Cerebellar nuclear complex (tissue), 1 donor: Measurements from ENCODE around the gene EPN3.
A peak's percentile ranks its signal among the peaks of the same experiment; 100 is the strongest.

Experiments used
- DNase-seq, 2 experiments: peaks; one replicate each; lab custom pipeline; 2025; lab: John Stamatoyannopoulos, UW

The EPN3 gene

DNA sequence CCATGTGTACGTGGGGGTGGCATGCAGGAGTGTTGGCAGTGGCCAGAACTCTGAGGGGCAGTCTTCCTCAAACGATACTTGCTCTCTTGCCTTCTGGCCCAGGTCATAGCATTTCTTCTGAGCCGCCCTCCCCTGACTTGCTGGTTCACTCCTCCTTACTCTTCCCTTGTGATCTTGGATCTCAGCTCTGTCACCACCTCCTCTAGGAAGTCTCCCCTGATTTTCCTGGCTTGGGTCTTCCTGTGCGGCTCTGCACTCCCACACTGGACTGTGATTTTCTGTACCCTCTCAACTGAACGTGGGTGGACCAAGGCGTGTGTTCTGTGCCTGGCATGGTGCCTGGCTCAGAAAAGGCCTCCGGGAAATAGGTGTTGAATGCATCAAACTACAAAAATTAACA is 2.9 kb downstream of the EPN3 start:
- DNase-seq: no peak

DNA sequence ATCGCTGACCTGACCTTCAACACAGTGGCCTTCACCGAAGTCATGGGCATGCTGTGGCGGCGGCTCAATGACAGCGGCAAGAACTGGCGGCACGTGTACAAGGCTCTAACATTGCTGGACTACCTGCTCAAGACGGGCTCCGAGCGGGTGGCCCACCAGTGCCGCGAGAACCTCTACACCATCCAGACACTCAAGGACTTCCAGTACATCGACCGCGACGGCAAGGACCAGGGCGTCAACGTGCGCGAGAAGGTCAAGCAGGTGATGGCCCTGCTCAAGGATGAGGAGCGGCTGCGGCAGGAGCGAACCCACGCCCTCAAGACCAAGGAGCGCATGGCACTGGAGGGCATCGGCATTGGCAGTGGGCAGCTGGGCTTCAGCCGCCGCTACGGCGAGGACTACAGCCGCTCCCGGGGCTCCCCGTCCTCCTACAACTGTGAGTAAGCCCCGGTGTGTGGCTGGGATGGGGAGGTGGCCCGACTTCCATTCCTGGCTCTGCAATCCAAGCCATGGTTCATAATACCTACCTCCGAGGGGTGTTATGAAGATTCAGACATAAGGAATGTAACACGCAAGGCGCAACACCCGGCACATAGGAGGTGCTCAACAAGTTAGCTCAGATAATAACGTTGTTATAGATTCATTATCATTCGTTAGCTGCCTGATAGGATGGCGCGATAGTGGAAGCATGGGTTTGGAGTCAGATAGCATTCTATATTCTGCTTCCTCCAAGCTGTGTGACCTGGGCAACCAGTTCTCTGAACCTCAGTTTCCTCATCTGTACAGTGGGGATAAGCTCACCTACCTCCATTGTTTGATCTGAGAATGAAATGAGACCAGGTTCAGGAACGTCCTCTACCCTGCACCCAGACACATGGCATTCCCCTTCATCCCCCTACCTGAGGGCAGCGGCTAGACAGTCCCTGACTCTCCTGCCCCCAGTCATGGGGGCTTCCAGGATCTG is 4.4 kb downstream of the EPN3 start:
- no peak for DNase-seq

GRCh38 chr17:50537721-50538548 is 5.4 kb downstream of the EPN3 start:
- no peak for DNase-seq

DNA sequence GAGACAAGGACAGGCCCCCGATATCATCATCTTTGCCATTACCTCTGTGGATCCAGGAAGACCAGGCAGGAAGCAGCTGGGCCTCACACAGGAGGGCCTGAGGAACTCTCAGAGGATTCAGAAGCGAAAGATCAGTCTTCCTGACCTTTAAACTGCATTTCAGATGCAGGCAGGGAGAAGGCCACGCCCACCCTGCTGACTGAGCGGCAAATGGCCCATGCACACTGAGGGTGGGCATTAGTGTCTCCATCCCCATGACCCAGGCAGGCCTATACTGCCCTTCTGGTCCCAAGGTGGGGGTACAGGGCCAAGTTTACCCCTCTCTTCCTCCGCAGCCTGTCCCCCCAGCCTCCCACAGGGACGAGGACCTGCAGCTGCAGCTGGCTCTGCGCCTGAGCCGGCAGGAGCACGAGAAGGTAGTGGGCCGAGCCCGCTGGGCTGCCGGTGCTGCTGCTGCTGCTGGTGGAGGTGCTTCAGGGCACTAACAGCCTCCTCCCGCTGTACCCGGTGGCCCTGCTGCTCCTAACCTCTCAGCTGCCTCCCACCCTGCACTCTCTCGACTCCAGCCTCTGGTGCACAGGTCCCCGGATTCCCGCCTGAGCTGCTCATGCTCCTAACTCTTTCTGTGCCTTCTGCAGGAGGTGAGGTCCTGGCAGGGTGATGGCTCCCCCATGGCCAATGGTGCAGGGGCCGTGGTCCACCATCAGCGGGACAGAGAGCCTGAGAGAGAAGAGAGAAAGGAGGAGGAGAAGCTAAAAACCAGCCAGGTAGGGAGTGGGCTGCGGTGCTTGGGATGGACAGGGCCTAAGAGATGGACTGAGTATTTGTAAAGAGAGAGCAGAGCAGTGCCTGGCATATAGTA is 6.2 kb downstream of the EPN3 start:
- DNase-seq: no peak

DNA sequence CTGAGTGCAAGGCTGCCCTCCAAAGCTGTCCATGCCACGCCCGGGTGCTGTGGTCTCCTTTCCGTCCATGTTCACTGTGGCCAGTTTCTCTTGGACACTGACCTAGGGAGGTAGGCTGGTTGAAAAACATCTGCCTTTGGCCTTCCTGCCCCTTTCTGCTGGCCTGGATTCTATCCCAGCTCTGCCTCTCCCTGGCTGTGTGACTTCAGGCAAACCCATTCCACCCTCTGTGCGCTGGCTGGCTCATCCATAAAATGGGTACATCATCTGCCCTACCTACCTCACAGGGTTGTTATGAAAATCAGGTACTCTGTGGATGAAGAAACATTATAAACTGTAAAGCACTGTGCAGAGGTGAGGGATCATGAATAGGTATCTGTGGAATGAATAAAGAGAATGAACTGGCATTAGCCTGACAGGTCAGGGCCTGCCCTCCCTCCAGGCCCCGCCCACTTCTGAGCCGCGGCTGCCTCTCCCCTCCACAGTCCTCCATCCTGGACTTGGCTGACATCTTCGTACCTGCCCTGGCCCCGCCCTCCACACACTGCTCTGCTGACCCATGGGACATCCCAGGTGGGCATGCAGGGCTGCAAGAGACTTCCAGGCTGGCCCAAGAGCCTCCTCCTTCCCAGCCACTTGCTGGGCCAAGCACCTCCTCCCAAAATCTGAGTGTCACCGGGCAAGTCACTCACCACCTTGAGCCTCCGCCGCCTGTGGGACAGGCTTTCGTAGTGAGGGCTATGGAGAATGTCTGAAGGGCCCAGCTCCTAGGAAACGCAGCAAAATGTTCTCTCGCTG is 7.4 kb downstream of the EPN3 start:
- no peak for DNase-seq

- DNase-seq: no peak
Observed at GRCh38 chr17:50540560-50541401, 8.2 kb downstream of the EPN3 start.

GRCh38 chr17:50541402-50541715 is 8.8 kb downstream of the EPN3 start:
- no peak for DNase-seq

DNA sequence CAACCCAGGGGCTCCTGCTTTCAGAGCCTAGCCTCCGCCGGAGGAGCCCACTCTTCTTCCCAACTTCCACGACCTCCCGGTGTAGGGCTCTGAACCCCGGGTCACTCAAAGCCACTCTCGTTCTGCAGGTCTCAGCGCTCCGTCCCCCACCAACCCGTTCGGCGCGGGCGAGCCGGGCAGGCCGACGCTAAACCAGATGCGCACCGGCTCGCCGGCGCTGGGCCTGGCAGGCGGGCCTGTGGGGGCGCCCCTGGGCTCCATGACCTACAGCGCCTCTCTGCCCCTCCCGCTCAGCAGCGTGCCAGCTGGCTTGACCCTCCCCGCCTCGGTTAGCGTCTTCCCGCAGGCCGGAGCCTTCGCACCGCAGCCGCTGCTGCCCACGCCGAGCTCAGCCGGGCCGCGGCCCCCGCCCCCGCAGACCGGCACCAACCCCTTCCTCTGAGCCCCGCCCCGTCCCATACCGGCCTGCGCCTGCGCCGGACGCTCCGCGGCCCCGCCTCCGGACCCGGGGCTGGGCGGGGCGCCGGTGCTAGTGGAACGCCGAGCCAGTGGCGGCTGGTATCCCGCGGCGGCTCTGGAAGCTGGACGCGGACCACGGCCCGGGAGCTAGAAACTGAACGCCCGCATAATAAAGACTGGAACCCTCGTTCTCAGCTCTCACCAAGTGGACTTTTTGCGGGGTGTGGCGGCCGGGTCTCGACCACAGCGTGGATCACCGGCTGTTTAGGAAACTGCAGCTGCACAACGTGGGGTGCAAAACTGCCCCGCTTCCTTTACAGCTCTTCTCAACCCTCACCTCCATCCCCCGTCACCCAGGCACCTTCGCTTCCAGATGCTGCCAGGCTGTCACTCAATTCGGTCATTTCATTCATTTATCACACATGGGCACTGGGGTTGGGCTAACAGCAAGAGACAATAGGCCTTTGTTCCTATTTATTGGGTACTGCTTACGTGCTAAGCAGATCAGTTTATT is 9.5 kb downstream of the EPN3 start:
- DNase-seq: peak in 1 of 2 experiments; percentile 21

GRCh38 chr17:50542795-50543774 is 10.6 kb downstream of the EPN3 start:
- no peak for DNase-seq

DNA sequence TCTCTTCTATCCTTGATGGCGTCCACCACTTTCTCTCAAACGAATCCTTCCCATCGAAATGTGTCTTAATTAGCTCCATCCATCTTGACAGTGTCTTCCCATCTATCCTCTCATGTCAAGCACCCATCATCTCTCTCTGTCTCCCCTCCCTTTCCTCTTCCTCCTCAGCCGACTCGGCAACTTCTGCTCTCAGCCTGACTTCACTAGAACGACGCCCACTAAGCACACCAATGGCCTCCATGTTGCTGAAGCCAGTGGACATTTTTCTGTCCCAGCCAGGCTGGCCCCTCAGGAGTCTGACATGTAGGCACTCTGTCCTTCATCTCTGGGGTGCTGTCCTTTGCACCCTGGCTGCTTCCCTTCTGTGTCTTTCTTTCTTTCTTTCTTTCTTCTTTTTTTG is 12.0 kb downstream of the EPN3 start:
- no peak for DNase-seq

DNA sequence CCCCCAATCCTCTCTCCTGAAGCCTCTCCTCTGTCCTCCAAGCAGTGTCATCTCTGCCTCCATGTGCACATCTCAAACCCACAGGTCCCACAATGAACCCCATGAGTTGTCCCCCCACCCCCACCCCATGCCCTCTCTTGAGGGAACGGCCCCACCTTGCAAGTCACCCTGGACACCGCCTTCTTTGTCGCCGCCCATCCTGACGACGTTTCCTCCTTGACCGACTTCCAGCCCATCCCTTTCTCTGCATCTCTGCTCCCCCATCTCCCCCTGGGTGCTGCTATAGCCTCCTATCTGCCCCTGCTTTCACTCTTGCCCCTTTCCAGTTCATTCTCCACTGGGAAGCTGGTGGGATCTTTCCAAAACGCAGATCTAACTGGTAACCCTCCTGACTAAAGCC is 12.8 kb downstream of the EPN3 start:
- DNase-seq: no peak

DNA sequence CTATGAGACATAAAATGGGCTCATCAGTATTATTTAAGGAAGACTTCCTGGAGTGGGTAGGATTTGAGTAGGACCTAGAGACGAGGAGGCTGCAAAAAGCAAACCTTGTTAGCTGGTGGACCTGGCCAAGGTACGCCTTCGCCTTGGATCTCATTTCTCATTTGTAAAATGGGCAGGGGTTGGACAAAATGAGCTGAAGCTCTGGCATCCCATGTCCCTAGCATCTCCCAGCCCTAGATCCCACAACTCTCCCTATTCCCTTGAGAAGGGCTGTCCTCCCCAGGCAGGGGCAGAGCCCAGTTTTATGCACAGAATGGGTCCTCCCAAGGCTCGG is 14.1 kb downstream of the EPN3 start:
- no peak for DNase-seq

DNA sequence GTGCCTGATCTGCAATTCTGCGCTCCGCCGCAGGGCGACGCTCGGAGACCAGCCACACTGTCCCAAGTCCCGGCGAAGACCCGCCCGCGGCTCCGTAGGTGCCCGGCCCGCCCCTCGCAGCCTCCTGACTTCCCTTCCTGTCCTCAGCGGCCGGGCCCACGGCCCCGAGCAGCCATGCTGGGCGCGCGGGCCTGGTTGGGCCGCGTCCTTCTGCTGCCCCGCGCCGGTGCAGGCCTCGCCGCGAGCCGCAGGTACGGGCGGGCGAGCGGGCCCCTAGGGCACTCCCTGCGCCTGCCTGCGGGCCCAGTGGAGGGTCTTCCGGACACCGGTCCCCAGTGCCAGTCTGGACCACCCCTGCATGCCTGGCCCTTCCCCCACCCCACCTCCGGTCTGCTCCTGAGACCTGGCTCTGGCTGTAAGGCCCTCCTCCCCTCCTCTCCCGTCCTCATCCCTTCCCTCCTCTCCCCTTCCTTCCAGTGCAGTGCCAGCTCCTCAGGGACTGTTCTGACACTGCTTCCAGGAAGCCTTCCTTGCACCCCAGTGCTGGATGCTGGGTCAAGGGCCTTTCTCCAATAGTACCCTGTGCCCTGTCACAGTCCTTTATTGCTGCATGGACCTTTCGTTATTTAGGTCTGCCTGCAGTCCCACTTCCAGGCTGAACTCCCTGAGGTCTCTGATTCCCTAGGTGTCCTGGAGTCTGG is 14.7 kb downstream of the EPN3 start, which contains the start of gene SPATA20:
TSS of gene SPATA20 (plus strand) at position 140 of the 701 bp plus-strand sequence. CDS start at position 175, 35 bp downstream.
- DNase-seq: peak in 1 of 2 experiments; percentile 77

- DNase-seq: no peak
Observed at GRCh38 chr17:50547736-50548083, 15.2 kb downstream of the EPN3 start.

GRCh38 chr17:50548831-50549230 is 16.3 kb downstream of the EPN3 start:
- no peak for DNase-seq

- no peak for DNase-seq
Observed at GRCh38 chr17:50549256-50549941, 16.9 kb downstream of the EPN3 start.

DNA sequence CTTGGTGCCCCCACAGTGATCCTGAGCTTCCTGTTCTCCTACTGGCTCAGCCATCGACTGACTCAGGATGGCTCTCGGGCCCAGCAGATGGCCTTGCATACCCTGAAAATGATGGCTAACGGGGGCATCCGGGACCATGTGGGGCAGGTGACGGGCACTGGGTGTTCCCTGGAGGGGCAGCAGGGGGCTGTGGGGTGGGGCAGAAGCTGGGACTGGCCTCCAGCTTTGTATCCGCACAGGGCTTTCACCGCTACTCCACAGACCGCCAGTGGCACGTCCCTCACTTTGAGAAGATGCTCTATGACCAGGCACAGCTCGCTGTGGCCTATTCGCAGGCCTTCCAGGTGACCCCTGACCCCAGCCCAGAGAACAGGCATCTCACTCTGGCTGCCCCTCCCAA is 17.4 kb downstream of the EPN3 start:
- no peak for DNase-seq
